Urinary bladder (tissue), 4 donors: ENCODE data around the gene TM7SF2. TPM values are rescaled to one million over a fixed set of nuclear protein-coding genes. Genes with fewer than 3 reads are reported as not detected.
"Not testable (repeated sequence)": the region's sequence is repeated elsewhere in the genome, so short reads cannot be mapped to it uniquely, and the experiment has no call there.

ENCODE experiments used
- DNase-seq: peaks from one replicate; pipeline ENCODE4 v3.0.0-alpha.2; 2015; ENCODE audit errors: extremely low spot score
- H3K27ac ChIP-seq: one replicate; pipeline ENCODE4 v1.5.1; 2013; ENCODE audit warnings: low read depth, mild to moderate bottlenecking, moderate library complexity
- H3K36me3 ChIP-seq: one replicate; pipeline ENCODE4 v1.6.1; 2013; ENCODE audit warnings: mild to moderate bottlenecking, moderate library complexity; ENCODE audit not compliant: insufficient read depth
- H3K4me1 ChIP-seq: one replicate; pipeline ENCODE4 v1.6.1; 2013; ENCODE audit warnings: mild to moderate bottlenecking, moderate library complexity; ENCODE audit not compliant: insufficient read depth
- H3K4me3 ChIP-seq: one replicate; pipeline ENCODE4 v1.5.1; 2013; ENCODE audit warnings: low read depth, low read length
- WGBS: extraction: QIAGEN DNeasy Blood & Tissue Kit; methylation state at CpG from one replicate; pipeline ENCODE4 v1.1.7; 2013; 5-methylcytosine and 5-hydroxymethylcytosine counted together
- polyA plus RNA-seq: library from polyadenylated mRNA; stranded (reverse); fragments of 200-250 nt; gene quantifications from one replicate; pipeline ENCODE4 v1.2.3, GENCODE V29; 2013
- total RNA-seq: library from RNA; depleted of rRNA; stranded (reverse); fragments of >200 nt; gene quantifications from one replicate; pipeline ENCODE4 v1.2.3, GENCODE V29; 2014
- donor health status: healthy with polysubstance abuse.
- donor health status: healthy.

The TM7SF2 gene
- total and polyA plus RNA-seq, 2 donors: 9.6 to 12.1 TPM

DNA sequence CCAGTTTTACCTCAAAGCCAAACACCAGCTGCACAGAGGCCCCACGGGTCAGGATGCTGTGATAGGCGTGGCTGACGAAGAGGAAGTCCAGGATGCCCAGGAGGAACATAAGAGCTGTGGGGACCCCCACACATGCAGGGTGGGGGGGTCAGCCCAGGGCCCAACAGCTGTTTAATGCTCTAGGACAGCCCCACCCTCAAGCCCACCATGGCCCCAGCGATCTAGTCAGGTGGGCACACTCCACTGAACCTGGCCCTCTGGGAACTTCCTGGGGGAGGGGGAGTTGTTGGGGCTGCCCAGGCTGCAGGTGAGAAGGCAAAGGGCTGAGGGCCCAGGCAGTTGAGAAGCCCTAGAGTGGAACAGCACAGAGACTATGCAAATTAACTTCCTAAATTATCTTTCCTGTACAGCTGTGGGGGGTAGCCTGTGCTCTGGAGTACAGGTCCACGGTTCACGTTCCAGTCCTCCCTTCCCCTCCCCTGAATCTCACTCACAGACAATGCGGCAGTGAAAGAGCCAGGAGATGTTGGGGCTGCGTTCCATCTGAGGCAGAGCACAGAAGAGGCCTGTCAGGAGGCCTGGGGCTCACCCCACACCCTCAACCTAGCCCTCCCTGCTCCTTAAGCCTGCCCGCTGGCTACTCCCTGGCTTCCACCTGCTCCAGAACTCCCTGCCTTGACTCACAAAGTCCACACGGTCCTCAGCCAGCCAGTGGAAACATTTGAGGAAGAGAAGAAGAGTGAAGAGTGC lies 20.7 kb downstream of the TM7SF2 start:
- Histone ChIP-seq H3K27ac (no peak overlapping the region), H3K36me3 (peaks cover 11% of the 10 kb centered on the region), H3K4me1 (no peaks in the 10 kb centered on the region), H3K4me3 (no peak overlapping the region)
- 73% methylated on average over 10 of the region's 10 CpGs for WGBS
- no peak for DNase-seq

DNA sequence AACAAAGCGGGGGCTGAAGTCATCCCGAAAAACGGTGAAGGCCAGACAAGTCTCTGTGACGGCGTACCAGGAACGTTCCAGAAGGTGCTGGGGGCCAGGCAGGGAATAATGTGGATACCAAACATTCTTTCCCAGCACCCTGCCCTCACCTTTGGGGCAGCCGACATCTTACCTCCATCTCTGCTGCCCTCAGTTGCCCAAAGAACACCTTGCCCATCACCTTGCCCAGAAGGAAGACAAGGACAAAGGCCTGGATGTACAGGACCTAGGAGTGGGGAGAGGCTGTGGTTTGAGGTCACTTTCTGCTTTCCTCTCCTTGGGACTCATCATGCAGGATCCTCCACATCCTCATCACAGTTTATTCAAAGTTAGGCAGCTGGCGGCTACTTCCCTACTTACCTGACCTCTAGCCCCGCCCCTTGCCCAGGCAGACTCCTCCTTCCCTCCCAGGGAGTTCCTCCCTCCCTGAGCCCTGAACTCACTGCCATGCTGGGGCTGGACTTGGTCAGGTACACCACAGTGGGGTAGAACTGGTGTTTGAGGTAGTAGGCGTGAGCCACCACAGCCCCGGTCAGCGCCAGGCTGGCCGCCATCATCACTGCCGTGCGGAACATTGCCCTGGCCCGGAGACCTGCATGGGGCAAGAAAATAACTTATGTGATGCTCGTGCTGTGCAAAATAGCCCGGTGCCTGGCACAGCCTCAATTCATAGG lies 21.5 kb downstream of the TM7SF2 start:
- no peak for DNase-seq
- 41% methylated on average over 18 of the region's 18 CpGs for WGBS
- peaks cover 11% of the 10 kb centered on the region for H3K36me3 ChIP-seq
- no peaks in the 10 kb centered on the region for H3K4me1 ChIP-seq
- peak overlapping the region; percentile 87 for H3K4me3 ChIP-seq
- H3K27ac ChIP-seq: no peak overlapping the region

DNA sequence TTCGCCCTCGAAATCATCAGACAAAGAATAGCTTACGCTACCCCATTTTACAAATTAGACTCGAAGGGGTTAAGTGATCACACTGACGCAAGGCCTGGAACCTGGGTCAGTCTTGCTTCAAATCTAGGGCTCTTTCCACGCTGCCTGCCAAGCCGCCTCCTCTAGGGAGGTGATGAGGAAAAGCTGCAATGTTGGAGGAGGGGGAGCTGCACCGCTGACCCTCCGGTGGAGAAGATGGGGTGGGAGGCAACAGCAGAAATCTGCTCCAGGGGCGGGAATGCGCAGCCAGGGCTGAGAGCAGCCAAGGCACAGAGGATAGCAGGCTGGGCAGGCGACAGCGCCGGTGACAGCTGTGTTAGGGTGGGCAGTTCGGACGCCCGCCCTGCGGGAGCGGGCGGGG lies 22.1 kb downstream of the TM7SF2 start:
- H3K4me3 ChIP-seq: peak overlapping the region; percentile 87
- no peak for DNase-seq
- H3K4me1 ChIP-seq: no peaks in the 10 kb centered on the region
- 1% methylated on average over 20 of the region's 20 CpGs for WGBS
- H3K36me3 ChIP-seq: peaks cover 11% of the 10 kb centered on the region
- H3K27ac ChIP-seq: peak overlapping the region; percentile 94

DNA sequence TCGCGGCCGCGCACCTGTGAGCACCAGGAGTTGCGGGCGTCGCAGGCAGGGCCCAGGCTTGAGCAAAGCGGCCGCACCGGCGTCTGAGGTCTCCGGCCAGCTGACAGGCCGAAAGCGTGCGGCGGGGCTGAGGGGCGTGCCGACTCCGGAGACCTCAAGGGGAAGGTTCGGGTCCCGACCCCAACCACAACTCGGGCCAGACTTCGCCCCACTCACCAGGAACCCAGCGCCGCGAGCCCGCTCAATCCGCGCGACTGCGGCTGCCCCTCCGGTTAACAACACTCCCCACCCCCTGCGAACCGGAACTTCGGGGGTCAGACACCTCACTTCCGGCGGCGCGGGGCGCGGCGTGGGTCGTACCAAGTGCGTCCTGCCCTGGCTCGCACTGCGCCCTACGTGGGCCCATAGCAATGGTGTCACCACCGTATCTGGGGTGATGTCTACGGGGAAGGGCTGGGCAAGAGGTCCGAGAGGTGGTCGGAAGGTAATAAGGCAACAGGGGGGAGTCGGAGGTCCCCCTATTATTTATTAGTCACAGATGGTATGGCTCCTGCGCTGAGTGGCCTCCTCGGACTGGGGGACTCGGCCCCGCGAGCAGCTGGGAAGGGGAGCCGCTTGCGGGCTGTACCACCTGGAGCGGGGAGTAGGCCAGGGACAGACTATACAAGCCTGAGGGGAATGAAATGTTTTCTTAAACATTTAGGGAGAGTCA lies 22.7 kb downstream of the TM7SF2 start, which contains the start of gene SYVN1:
SYVN1 (minus strand) TSS at position 280 of the 712 bp plus-strand sequence. CDS start 918 bp downstream, outside the sequence.
- under 1% methylated on average over 60 of the region's 60 CpGs for WGBS
- Histone ChIP-seq H3K27ac (peak within 1 kb of the TSS; percentile 94), H3K4me3 (peak within 1 kb of the TSS; percentile 87), H3K36me3 (peaks cover 11% of the 10 kb centered on the region), H3K4me1 (no peaks in the 10 kb centered on the region)
- DNase-seq: no peak

DNA sequence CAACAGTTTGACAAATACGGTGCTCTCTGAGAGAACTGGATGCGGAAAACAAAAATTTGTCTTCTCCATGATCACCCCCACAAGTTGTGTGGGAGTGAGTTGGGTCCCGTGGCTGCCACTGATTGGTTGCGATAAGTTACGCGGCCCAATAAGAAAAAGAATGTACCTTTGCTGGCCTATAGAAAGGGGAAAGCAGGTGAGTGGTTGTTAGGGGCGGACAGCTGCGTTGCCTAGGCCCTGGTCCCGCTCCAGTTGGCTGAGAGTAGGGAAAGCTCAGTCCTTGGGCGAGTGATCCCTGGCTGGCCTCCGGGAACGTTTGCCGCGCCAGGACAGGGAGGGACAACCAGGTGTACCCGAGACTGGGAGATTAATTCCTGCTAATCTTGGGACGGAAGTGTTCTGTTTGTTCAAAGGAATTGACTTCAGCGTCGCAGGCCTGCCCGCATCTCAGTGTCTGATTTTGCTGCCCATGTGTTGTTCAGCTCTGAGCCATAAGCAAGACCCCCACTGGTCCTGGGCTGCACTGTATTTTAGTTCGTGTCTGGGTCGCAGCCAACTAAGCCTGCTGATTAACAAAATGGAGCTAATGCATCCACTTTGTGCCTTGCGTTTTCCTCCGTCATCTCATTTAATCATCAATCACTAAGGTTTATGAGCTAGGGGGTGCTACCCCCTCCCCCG lies 23.4 kb downstream of the TM7SF2 start:
- Histone ChIP-seq H3K4me1 (no peaks in the 10 kb centered on the region), H3K4me3 (peak overlapping the region; percentile 87), H3K36me3 (peaks cover 4% of the 10 kb centered on the region), H3K27ac (peak overlapping the region; percentile 94)
- peak; percentile 95 for DNase-seq
- WGBS: 2% methylated on average over 24 of the region's 24 CpGs

DNA sequence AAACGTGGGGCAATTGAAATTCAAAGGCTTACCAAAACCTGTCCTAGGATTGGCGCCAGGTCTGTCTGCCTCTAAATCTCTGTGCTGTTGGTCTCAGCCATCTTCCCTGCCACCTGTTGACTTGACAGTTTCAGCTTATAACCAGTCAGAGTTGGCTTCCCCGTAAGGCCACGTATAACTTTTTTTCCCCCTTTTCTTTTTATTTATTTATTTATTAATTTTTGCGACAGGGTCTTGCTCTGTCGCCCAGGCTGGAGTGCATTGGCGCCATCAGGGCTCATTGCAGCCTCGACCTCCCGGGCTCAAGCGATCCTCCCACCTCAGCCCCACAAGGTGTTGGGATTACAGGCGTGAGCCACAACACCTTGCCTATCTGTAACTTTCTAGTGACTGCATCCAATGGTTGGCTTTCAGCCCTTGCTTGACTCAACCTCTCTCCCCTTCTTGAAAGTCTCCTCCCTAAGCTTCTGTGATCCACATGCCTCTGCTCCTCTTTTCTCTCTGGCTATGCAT lies 24.0 kb downstream of the TM7SF2 start:
- no peak for DNase-seq
- H3K4me3 ChIP-seq: peak overlapping the region; percentile 87
- H3K4me1 ChIP-seq: no peaks in the 10 kb centered on the region
- H3K27ac ChIP-seq: peak overlapping the region; percentile 62
- peaks cover 4% of the 10 kb centered on the region for H3K36me3 ChIP-seq
- WGBS: 46% methylated on average over 11 of the region's 11 CpGs

DNA sequence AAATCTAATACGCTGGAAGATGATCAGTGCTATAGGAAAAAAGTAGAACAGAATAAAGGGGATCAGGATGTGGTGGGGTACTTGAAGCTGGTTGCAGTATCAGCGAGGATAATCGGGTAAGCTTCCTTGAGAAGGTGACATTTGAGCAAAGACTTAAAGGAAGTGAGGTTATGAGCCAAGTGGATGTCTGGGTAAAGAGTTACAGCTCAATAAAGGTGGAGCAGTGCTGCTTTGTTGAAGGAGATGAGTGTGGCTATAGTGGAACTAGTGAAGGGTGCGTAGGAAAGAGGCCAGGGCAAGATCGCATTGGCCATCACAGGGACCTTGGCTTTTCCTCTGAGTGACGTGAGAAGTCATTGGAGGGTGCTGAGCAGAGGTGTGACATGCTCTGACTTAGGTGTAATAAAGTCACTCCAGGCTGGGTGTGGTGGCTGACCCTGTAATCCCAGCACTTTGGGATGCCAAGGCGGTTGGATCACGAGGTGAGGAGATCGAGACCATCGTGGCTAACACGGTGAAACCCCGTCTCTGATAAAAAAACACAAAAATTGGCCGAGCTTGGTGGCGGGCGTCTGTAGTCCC lies 24.9 kb downstream of the TM7SF2 start:
- H3K36me3 ChIP-seq: no peaks in the 10 kb centered on the region
- no peaks in the 10 kb centered on the region for H3K4me1 ChIP-seq
- 85% methylated on average over 15 of the region's 15 CpGs for WGBS
- no peak overlapping the region for H3K4me3 ChIP-seq
- H3K27ac ChIP-seq: no peak overlapping the region
- DNase-seq: no peak

DNA sequence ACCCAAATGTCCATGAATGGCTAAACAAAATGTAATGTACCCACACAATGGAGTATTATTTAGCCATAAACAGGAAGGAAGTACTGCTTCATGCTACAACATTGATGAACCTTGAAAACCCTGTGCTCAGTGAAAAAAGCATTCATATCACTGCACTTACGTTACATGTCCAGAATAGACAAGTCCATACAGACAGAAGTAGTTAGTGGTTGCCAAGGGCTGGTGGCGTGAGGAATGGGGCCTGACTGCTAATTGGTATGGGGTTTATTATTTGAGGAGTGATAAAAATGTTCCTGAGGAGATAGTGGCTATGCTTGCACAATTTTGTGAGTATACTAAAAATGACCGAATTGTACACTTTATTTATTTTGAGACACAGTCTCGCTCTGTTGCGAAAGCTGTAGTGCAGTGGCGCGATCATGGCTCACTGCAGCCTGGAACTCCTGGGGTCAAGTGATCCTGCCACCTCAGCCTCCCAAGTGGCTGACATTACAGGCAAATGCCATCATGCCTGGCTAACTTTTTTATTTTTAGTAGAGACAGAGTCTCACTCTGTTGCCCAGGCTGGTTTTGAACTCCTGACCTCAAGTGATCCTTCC lies 30.3 kb downstream of the TM7SF2 start:
- Histone ChIP-seq H3K4me3 (no peak overlapping the region), H3K36me3 (no peaks in the 10 kb centered on the region), H3K27ac (no peak overlapping the region), H3K4me1 (peaks cover 2% of the 10 kb centered on the region)
- 81% methylated on average over 7 of the region's 7 CpGs for WGBS
- DNase-seq: no peak

DNA sequence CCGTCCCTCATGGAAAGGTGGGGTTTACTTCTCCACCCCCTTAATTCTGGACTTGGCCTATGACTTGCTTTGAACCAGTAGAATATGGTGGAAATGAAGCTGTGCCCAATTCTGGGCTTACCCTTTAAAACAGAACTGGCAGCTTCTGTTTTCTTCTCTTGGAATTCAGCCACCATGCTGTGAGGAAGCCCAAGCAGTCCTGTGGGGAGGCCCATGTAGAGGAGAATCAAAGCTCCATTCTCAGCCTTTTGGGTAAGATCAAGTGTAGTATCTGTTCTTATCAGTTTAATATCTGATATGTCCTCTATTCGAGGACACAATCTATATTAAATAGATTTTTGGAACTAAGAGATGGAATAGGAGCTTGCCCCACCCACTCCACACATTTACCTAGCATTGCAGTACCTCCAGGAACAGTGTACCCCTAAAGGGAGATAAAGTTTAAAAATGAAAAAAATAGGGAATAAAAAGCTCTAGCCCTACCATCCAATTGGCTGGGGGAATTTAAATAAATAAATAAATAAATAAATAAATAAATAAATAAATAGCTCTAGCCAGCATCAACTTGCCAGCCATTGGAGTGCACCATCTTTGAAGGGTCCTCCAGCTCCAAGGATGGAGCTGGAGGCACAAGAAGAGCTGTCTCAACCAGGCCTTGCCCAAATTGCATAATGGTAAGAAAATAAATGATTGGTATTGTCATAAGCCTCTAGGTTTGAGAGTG lies 35.8 kb downstream of the TM7SF2 start:
- 78% methylated on average over 2 of the region's 2 CpGs for WGBS
- Histone ChIP-seq H3K27ac (no peak overlapping the region), H3K4me1 (peaks cover 2% of the 10 kb centered on the region), H3K4me3 (no peak overlapping the region), H3K36me3 (no peaks in the 10 kb centered on the region)
- no peak for DNase-seq

DNA sequence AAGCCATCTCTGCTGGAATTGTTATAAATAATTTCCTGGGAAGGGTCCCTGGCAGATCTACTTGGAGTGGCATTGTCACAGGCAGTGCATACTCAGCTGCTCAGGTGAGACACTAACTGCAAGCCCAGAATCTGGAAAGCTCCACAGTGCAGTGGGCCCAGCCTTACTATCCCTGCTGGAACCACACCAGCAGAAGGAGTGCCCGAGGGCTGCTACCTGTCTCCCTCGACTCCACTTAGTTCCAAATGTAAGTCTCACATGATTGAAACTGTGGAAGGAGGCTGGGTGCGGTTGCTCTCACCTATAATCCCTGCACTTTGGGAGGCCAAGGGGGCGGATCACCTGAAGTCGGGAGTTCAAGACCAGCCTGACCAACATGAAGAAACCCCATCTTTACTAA lies 37.0 kb downstream of the TM7SF2 start:
- Histone ChIP-seq H3K4me1 (peaks cover 2% of the 10 kb centered on the region), H3K27ac (no peak overlapping the region), H3K4me3 (no peak overlapping the region), H3K36me3 (no peaks in the 10 kb centered on the region)
- DNase-seq: no peak
- WGBS: 88% methylated on average over 5 of the region's 5 CpGs

DNA sequence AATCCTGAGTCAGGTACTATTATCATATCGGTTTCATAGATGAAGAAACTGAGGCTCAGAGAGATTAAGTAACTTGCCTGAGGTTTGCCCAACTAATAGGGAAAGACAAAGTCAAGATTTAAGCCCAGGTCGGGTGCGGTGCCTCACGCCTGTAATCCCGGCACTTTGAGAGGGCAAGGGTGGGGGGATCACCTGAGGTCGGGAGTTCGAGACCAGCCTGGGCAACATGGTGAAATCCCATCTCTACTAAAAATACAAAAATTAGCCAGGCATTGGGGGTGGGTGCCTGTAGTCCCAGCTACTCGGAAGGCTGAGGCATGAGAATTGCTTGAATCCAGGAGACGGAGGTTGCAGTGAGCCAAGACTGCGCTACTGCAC lies 38.4 kb downstream of the TM7SF2 start:
- H3K36me3 ChIP-seq, H3K4me1 ChIP-seq, H3K4me3 ChIP-seq, DNase-seq, H3K27ac ChIP-seq: not testable (repeated sequence)
- WGBS: 68% methylated on average over 10 of the region's 10 CpGs
